ENCODE measurements around the gene CTAGE1.

The CTAGE1 gene

DNA sequence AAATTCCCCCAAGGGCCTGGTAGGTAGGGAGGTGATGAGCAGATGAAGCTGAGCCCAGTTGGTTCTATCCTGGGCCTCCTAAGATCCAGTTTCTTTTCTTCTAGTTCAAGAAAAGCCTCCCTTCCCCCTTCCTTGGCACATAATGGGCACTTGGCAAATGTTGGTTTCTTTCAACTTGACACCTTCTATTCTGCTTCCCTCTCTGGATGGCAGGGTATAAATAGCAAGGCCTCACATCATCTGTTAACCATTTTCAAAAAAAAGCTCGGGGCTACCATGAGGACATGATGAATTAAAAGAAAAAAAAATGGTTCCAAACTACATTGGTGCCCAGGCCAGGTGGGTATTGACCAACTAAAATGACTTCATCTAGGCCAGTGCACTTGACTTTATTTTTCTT lies 29.9 kb downstream of the CTAGE1 start:
- no peak for DNase-seq

GRCh38 chr18:22387364-22387763 lies 30.4 kb downstream of the CTAGE1 start:
- no peak for DNase-seq

GRCh38 chr18:22385718-22386117 lies 32.0 kb downstream of the CTAGE1 start:
- DNase-seq = no peak

- no peak for DNase-seq
Measured at GRCh38 chr18:22378672-22379282, 38.9 kb downstream of the CTAGE1 start.

DNA sequence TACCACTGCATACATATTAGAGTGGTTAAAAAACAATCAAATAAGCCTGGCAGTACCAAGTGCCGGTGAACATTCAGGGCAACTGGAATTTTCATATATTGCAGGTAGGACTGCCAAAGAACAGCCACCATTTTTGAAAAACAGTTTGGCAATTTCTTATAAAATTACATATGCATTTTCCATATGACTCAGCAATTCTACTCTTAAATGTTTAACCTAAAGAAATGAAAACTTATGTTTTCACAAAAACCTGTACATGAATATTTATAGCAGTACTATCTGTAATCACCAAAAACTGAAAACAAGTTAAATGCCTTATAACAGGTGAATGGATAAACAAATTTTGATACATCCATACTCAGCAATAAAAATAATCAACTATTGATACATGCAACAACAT lies 39.9 kb downstream of the CTAGE1 start:
- no peak for DNase-seq

- DNase-seq = no peak
Measured at GRCh38 chr18:22370414-22370813, 47.3 kb downstream of the CTAGE1 start.

- no peak for DNase-seq
Measured at GRCh38 chr18:22368021-22368420, 49.7 kb downstream of the CTAGE1 start.

DNA sequence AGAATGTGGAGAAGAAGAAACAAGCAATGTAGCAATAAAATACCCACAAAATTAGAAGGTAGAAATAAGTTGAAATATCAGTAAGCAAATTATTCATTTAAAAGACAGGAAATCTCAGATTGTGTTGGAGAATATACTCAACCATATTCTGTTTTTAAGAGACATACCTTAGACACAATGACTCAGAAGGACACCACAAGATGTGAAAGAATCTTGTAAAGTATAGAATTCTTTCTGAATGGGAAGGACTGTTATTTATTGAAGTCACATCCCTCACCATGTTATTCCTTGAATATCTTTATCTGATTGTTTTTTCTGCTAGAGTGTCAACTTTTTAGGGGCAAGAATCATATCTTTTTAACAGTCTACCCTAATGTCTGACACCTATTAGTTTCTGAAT lies 50.4 kb downstream of the CTAGE1 start:
- no peak for DNase-seq

- DNase-seq = no peak
Measured at GRCh38 chr18:22363867-22364463, 53.8 kb downstream of the CTAGE1 start.

Measured in NCI-H2171 (cell line).